Liver (tissue), 3 donors: ENCODE results near the gene ZNF618.

ENCODE experiments used
- ATF3 ChIP-seq: IDR thresholded peaks from 2 replicates; pipeline ENCODE4 v1.6.1; 2016; ENCODE audit warnings: antibody characterized with exemption
- CTCF ChIP-seq: fragments of 150-350 bp; IDR thresholded peaks from 2 replicates; pipeline ENCODE4 v1.5.1; 2017; ENCODE audit warnings: improper control_type of control experiment, low read depth, low read length; ENCODE audit not compliant: missing input control
- EGR1 ChIP-seq, 2 donors: IDR thresholded peaks; 2 replicates each; pipeline ENCODE4 v1.6.1; 2016 to 2018; ENCODE audit warnings: antibody characterized with exemption in 2 of 2, low read depth in 2 of 2
- GABPA ChIP-seq, 2 donors: IDR thresholded peaks in 1 of 2; conservative IDR thresholded peaks in 1 of 2; 2 replicates each; pipeline ENCODE4 v1.6.1; 2016; ENCODE audit warnings: antibody characterized with exemption in 2 of 2, mild to moderate bottlenecking in 1 of 2, moderate library complexity in 1 of 2
- JUND ChIP-seq, 2 donors: IDR thresholded peaks; 2 replicates each; pipeline ENCODE4 v1.6.1; 2016; ENCODE audit warnings: antibody characterized with exemption in 2 of 2
- RAD21 ChIP-seq, 2 donors: IDR thresholded peaks; 2 replicates each; pipeline ENCODE4 v1.6.1; 2016; ENCODE audit warnings: antibody characterized with exemption in 2 of 2, mild to moderate bottlenecking in 2 of 2
- RXRA ChIP-seq, 2 donors: IDR thresholded peaks; 2 replicates each; pipeline ENCODE4 v1.6.1; 2017 to 2018; ENCODE audit warnings: antibody characterized with exemption in 2 of 2, mild to moderate bottlenecking in 1 of 2
- SP1 ChIP-seq: IDR thresholded peaks from 2 replicates; pipeline ENCODE4 v1.6.1; 2018; ENCODE audit warnings: antibody characterized with exemption, mild to moderate bottlenecking
- ZBTB33 ChIP-seq: IDR thresholded peaks from 2 replicates; pipeline ENCODE4 v1.6.1; 2016; ENCODE audit warnings: antibody characterized with exemption
- donor health status: healthy.
- donor health status: healthy.

DNA sequence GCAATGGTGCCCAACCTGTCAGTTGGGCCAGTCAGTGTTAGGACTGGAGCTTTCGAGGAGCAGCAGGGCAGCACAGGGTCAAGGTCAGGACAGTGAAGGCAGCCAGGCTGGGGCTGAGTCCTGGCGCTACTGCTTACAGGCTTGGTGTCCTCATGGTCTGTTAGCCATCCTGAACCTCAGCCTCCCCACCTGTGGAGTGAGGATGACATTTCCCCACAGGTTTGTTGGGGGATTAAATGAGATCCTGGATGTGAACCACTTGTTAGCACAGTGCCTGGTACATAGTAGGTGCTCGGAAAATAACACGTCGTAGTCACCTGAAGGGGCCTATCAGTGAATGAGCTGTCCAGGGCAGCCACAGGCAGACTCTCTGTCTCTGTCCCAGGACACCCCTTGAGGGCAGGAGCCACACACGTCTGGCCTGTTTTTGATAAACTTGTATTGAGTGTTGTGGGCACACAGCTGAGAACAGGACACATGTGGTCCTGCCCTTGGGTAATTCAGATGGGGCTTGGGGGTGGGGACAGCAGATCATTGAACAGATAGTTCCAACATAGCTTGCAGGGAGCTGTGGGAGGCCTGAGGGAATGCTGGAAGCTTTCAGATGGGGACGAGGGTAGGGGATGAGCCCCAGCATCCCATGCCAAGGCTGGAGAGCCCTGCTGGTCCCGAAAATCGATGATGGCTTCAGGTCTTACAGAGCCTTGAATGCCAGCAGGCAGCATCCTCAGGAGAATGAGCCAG lies 132.7 kb downstream of the ZNF618 start:
- no peak for TF ChIP-seq RAD21 (IDR thresholded peaks at IDR 0.05)
- TF ChIP-seq CTCF: no peak
- TF ChIP-seq SP1: no peak
- no peak for TF ChIP-seq JUND (IDR thresholded peaks at IDR 0.05)
- TF ChIP-seq GABPA (IDR thresholded peaks at IDR 0.05 in 1 of 2, conservative IDR thresholded peaks at IDR 0.05 in 1 of 2): no peak
- TF ChIP-seq RXRA (IDR thresholded peaks at IDR 0.05): no peak
- TF ChIP-seq EGR1 (IDR thresholded peaks at IDR 0.05; ENCODE audit: low read depth in 2 of 2): no peak
- no peak for TF ChIP-seq ZBTB33
- TF ChIP-seq ATF3: no peak
